ENCODE measurements around the gene ACOT13.
A peak's percentile ranks its signal among the peaks of the same experiment; 100 is the strongest.
"Not testable (repeated sequence)": the region's sequence is repeated elsewhere in the genome, so short reads cannot be mapped to it uniquely, and the experiment has no call there.

ACOT13 gene

GRCh38 chr6:24692848-24693592 lies 26.1 kb downstream of the ACOT13 start:
- DNase-seq (ENCODE audit: low spot score), result no peak

DNA sequence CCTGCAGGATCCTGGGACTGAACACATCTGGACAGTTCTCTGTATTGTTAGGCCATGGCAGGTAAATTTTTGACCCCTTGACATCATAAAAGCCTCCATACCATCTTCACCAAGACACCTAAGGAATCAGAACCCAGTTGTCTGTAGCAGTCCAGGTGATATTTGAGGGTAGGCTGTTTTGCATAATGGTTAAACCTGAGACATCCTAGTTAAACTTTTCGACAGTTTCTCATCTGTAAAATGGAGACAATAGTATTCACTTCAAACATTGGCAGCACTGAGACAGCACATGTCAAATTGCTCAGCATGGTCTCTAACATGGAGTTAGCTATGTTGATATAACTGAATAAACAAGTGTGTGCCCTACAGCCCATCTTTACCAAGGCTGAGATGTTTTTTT lies 27.3 kb downstream of the ACOT13 start:
- DNase-seq (ENCODE audit: low spot score), result no peak

GRCh38 chr6:24695635-24696034 lies 28.8 kb downstream of the ACOT13 start:
- DNase-seq (ENCODE audit: low spot score), result not testable (repeated sequence)

- no peak for DNase-seq (ENCODE audit: low spot score)
These were observed 29.2 kb downstream of the ACOT13 start for GRCh38 chr6:24696097-24696496.

DNA sequence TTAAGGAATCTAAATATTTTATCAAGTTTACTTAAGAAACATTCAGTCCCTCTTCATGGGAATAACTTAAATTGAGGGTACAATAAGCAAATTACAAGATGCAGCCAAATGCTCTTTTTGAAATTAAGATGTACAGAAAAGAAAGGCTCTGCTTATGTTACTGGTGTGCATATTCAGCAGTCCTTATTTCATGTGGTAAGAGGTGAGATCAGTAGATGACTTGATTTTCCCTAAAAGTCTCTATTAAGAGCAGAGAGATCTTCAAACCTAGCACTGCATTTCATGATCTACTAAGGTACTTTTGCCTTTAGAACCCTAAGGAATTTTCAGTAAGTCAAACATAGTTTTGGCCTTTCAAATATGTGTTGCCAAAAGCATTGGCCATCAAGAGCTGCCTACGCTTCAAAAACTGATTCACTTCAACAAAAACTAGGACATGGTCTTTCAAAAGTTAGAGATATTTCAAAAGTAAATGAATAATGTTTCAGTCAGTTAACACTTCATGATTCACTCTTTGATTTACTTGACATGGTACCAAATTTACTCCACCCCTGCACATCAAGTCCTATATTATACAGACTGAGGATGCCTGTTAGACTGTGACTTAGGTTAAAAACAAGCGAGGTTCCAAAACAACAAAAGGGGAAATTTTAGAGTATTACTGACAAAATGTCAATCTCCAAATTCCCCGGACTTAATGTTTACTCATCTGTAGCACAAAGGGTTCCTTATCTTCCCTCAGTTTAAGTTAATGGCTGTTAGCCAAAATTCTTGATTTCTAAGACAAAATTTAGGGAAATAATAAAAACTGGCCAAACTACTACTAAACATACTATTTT lies 32.9 kb downstream of the ACOT13 start:
- DNase-seq (ENCODE audit: low spot score), result no peak

DNA sequence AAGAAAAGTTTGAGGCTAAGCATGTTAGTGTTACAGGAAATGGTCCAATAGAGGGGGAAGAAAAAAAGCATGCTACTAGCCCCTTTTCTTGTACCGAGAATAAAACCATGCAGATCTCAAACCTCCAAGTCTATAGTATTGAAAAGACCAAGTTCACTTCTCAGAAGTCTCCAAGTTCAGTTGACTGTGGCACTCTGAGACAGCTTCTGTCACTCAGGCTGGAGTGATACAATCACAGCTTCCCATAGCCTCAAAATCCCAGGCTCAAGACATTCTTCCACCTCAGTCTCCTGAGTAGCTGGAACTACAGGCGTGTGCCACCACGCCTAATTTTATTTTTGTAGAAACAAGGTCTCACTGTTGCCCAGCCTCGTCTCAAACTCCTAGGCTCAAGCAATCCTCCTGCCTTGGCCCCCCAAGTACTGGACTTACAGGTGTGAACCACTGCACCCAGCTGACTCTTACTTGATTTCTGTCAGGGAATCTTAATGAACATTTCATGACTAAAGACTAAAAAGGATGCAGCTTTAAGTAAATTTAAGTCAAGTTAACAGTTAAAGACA lies 35.9 kb downstream of the ACOT13 start:
- DNase-seq (ENCODE audit: low spot score), result no peak

- DNase-seq (ENCODE audit: low spot score), result no peak
These were observed 37.6 kb downstream of the ACOT13 start for GRCh38 chr6:24704468-24704867.

GRCh38 chr6:24708612-24709011 lies 41.7 kb downstream of the ACOT13 start:
- DNase-seq (ENCODE audit: low spot score), result no peak

DNA sequence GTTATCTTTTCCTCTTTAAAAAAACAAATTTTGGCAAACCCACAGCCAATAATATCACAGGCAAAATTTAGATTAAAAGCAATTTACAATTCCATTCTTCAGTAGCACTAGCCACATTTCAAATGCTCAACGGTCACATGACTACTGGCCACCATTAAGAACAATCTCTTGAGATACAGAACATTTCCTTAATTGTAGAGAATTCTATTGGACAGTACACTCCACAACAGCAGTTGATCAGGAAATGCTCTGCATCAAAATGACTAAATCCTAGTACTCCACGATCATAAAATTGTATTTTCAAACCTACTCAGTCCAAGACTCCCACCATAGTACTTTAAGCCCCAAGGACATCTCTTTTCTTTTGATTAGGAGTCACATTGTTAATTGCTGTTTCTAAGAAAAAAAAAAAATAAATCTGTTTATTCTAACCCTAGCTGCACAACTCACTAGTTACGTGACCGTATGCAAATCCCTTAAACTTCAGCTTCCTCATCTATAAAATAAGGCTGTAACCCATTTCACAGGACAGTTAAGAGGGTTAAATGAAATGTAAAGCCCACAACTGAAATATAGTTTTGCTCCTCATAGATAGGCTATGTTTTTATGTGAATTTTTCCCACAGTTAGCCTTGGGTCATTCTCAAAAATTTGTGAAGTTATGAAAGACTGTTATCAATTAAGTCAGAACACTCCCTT lies 42.3 kb downstream of the ACOT13 start:
- no peak for DNase-seq (ENCODE audit: low spot score)

GRCh38 chr6:24710519-24711303 lies 43.8 kb downstream of the ACOT13 start:
- DNase-seq (ENCODE audit: low spot score), result no peak

DNA sequence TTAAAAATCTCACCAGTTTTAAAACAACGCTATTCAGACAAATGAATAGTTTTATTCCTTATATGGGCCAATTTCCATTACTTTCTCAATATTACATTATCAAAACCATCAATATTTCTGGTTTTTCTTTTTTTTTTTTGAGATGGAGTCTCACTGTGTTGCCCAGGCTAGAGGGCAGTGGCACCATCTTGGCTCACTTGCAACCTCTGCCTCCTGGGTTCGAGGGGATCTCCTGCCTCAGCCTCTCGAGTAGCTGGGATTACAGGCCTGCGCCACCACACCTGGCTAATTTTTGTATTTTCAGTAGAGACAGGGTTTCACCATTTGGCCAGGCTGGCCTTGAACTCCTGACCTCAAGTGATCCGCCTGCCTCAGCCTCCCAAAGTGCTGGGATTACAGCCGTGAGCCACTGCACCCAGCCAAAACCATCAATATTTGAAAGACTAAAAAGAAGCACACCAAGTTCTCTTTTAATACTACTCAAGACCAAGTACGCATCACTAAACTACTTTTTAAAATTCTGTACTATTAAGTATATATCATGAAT lies 49.8 kb downstream of the ACOT13 start:
- DNase-seq (ENCODE audit: low spot score), result not testable (repeated sequence)

GRCh38 chr6:24718449-24719124 lies 51.7 kb downstream of the ACOT13 start:
- DNase-seq (ENCODE audit: low spot score), result no peak

DNA sequence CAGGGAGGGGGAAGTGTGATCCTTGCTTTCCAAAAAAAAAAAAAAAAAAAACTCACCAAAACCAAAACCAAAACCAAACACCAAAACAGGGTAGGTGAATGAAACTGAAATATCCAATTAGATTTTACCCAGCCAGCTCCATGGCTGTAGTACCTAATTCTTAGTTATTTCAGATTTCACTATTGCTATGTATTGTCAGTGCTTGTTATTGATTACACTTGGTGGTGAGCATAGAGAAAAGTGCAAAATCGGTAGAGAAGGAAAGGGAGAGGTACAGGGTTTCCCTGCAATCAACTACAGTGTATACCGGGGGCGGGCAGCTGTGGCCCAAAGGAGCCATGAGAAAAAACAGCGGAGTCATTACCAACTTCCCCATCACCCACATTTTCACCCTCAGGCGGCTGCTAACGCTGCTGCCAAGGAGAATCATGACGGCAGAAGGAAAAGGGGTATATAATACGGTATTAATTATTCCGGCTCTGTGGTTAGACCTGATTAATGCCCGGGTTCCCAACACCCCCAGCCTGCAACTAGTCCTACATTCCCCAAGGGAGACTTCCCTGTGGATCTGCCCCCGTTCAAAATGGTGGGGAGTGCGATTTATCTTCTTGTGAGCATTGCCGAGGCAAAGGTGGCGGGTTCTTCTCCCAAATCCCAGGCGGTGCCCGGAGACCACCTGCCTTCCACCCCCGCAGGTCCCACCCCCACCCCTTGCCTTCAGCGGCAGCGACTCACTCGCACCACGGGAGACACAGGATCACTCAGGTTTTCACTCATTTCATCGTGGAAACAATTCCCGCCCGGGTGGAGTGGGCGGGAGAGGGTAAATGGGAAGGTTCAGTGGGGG lies 52.5 kb downstream of the ACOT13 start, which contains the start of gene C6orf62:
Gene C6orf62 (minus strand): TSS at position 30 of the 847 bp plus-strand sequence. CDS start 486 bp downstream, outside the sequence.
- no peak for DNase-seq (ENCODE audit: low spot score)

DNA sequence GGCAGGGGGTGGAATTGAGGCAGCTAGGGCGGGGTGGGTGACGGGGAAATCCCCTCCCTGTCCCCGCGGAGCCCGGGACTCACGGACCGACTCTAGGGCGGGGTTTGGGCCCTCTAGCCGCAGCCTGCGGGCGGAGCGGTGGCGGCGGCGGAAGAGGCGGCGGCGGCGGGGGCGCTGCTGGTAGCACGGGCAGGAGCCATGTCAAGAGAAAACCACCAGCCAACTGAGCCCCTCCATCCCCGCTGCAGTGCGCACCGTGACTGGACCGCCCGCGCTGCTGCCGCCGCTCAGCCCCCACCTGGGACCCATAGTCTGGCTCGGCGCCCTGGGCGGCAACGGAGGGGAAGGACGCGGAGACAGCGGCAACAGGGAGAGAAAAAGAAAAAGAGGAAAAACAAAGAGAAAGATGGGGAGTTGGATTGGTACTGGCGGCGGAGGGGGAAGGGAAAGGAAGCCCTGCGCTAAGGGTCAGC lies 53.3 kb downstream of the ACOT13 start:
- DNase-seq (ENCODE audit: low spot score), result no peak

- peak; percentile 100 for DNase-seq (ENCODE audit: low spot score)
These were observed 54.0 kb downstream of the ACOT13 start for GRCh38 chr6:24720604-24721460.

GRCh38 chr6:24721461-24722215 lies 54.8 kb downstream of the ACOT13 start:
- no peak for DNase-seq (ENCODE audit: low spot score)

GRCh38 chr6:24723270-24723669 lies 56.4 kb downstream of the ACOT13 start:
- DNase-seq (ENCODE audit: low spot score), result no peak

- not testable (repeated sequence) for DNase-seq (ENCODE audit: low spot score)
These were observed 63.8 kb downstream of the ACOT13 start for GRCh38 chr6:24730653-24731052.
